Measurements from ENCODE around the gene SMG6. TPM values are rescaled to one million over a fixed set of nuclear protein-coding genes. Genes with fewer than 3 reads are reported as not detected.

SMG6 gene
- total RNA-seq, 1 experiment from 2014 or later = 33.8 TPM

GRCh38 chr17:2042390-2042847, 261.2 kb downstream of the SMG6 start:
- Histone ChIP-seq H3K36me3 (ENCODE audit: control insufficient read depth, insufficient read depth, low read length) (peaks cover 3% of the 10 kb centered on the region; the same call in 1 of the 2 replicates), H3K27me3 (replicated peaks; ENCODE audit: control insufficient read depth, insufficient read depth, low read length) (no peaks in the 10 kb centered on the region), H3K4me3 (ENCODE audit: low read depth, low read length) (peak overlapping the region; percentile 82), H3K4me1 (peaks cover 18% of the 10 kb centered on the region), H3K9me3 (no peaks in the 10 kb centered on the region)
- H3K9me3 Mint-ChIP-seq (ENCODE audit: unreplicated experiment) = no peaks in the 10 kb centered on the region
- peak overlapping the region; percentile 92 for H3K27ac Mint-ChIP-seq (ENCODE audit: unreplicated experiment)
- peaks cover 41% of the 10 kb centered on the region for H3K36me3 Mint-ChIP-seq (ENCODE audit: insufficient read depth, unreplicated experiment)
- no peaks in the 10 kb centered on the region for H3K27me3 Mint-ChIP-seq (ENCODE audit: insufficient read depth, unreplicated experiment)
- H3K4me3 Mint-ChIP-seq (ENCODE audit: unreplicated experiment) = peak overlapping the region; percentile 95
- peaks cover 9% of the 10 kb centered on the region for H3K4me1 Mint-ChIP-seq (ENCODE audit: low read depth, unreplicated experiment)
- ChIA-PET CTCF (interaction anchor here (1.4 kb wide), 1 partner anchor 134 kb away, joined by 5 read pairs; no protein-coding TSS in a partner anchor), POLR2A (no interaction called here)
- BruUV-seq (replicated peaks) = no TSS peak
- intact Hi-C loops (cut with micrococcal nuclease; ENCODE audit: unreplicated experiment) = no loop called here
- TF ChIP-seq CTCF (IDR thresholded peaks at IDR 0.05; ENCODE audit: insufficient read depth in 1 of 2, low read depth in 1 of 2, low read length in 1 of 2, severe bottlenecking in 1 of 2, unreplicated experiment in 1 of 2) = peak in 1 of 2 experiments; percentile 55
- peak in 1 of 2 experiments; percentile 59 for DNase-seq

DNA sequence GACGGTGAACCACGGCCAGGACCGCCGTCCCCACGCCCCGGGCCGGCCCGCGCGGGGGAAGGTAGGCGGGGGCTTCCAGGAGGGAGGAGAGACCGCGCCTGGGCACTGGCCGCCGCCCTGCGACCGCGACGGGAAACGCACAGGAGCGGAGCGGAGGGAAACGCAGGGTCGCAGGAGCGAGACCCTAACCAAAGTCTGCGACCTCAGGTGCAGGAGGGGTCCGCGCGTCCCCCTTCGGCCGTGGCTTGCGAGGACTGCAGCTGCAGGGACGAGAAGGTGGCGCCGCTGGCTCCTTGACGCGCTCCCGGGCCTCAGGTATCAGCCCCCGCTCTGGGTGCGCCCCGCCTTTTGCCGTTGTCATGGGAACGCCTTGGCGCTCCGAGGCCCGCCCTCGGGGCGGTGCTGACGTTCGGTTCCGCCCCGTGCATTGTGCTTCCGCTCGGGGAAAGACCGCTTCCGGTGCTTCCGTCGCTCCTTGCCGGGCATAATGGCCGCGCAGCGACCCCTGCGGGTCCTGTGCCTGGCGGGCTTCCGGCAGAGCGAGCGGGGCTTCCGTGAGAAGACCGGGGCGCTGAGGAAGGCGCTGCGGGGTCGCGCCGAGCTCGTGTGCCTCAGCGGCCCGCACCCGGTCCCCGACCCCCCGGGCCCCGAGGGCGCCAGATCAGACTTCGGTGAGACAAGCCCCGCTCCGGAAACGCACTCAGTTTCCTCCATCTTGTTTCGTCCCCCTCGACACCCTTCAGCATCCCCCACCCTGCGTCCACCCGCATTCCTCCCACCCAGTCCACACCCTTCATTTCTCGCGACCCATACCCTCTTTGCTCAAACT, 261.8 kb downstream of the SMG6 start, which contains the start of gene OVCA2:
TSS of gene OVCA2 (plus strand) at position 462 of the 829 bp plus-strand sequence. CDS start at position 488, 26 bp downstream.
- peaks cover 3% of the 10 kb centered on the region; the same call in 1 of the 2 replicates for H3K36me3 ChIP-seq (ENCODE audit: control insufficient read depth, insufficient read depth, low read length)
- peak within 1 kb of the TSS; percentile 95 for H3K4me3 Mint-ChIP-seq (ENCODE audit: unreplicated experiment)
- H3K27ac Mint-ChIP-seq (ENCODE audit: unreplicated experiment) = peak within 1 kb of the TSS; percentile 92
- no peaks in the 10 kb centered on the region for H3K27me3 ChIP-seq (replicated peaks; ENCODE audit: control insufficient read depth, insufficient read depth, low read length)
- H3K4me3 ChIP-seq (ENCODE audit: low read depth, low read length) = peak within 1 kb of the TSS; percentile 82
- peak; percentile 63 to 75 for TF ChIP-seq CTCF (IDR thresholded peaks at IDR 0.05; ENCODE audit: insufficient read depth in 1 of 2, low read depth in 1 of 2, low read length in 1 of 2, severe bottlenecking in 1 of 2, unreplicated experiment in 1 of 2)
- BruUV-seq (replicated peaks) = no TSS peak
- CTCF ChIA-PET = interaction anchor here (1.4 to 1.5 kb wide), 2 partner anchors 133 kb away, joined by 5 to 8 read pairs; no protein-coding TSS in a partner anchor
- H3K9me3 ChIP-seq = no peaks in the 10 kb centered on the region
- no peaks in the 10 kb centered on the region for H3K27me3 Mint-ChIP-seq (ENCODE audit: insufficient read depth, unreplicated experiment)
- POLR2A ChIA-PET = no interaction called here
- H3K9me3 Mint-ChIP-seq (ENCODE audit: unreplicated experiment) = no peaks in the 10 kb centered on the region
- intact Hi-C loops (cut with micrococcal nuclease; ENCODE audit: unreplicated experiment) = no loop called here
- H3K4me1 Mint-ChIP-seq (ENCODE audit: low read depth, unreplicated experiment) = peaks cover 9% of the 10 kb centered on the region
- peaks cover 18% of the 10 kb centered on the region for H3K4me1 ChIP-seq
- peaks cover 41% of the 10 kb centered on the region for H3K36me3 Mint-ChIP-seq (ENCODE audit: insufficient read depth, unreplicated experiment)
- peak; percentile 97 to 99 for DNase-seq

- Mint-ChIP-seq H3K27me3 (ENCODE audit: insufficient read depth, unreplicated experiment) (no peaks in the 10 kb centered on the region), H3K36me3 (ENCODE audit: insufficient read depth, unreplicated experiment) (peaks cover 41% of the 10 kb centered on the region), H3K4me1 (ENCODE audit: low read depth, unreplicated experiment) (peaks cover 9% of the 10 kb centered on the region), H3K9me3 (ENCODE audit: unreplicated experiment) (no peaks in the 10 kb centered on the region), H3K27ac (ENCODE audit: unreplicated experiment) (peak overlapping the region; percentile 92), H3K4me3 (ENCODE audit: unreplicated experiment) (peak overlapping the region; percentile 95)
- Histone ChIP-seq H3K4me3 (ENCODE audit: low read depth, low read length) (peak overlapping the region; percentile 82), H3K9me3 (no peaks in the 10 kb centered on the region), H3K27me3 (replicated peaks; ENCODE audit: control insufficient read depth, insufficient read depth, low read length) (no peaks in the 10 kb centered on the region), H3K36me3 (ENCODE audit: control insufficient read depth, insufficient read depth, low read length) (peaks cover 3% of the 10 kb centered on the region; the same call in 1 of the 2 replicates), H3K4me1 (peaks cover 18% of the 10 kb centered on the region)
- ChIA-PET CTCF (interaction anchor here (1.5 kb wide), 1 partner anchor 132 kb away, joined by 8 read pairs; no protein-coding TSS in a partner anchor), POLR2A (no interaction called here)
- DNase-seq = no peak
- TF ChIP-seq CTCF (IDR thresholded peaks at IDR 0.05; ENCODE audit: insufficient read depth in 1 of 2, low read depth in 1 of 2, low read length in 1 of 2, severe bottlenecking in 1 of 2, unreplicated experiment in 1 of 2) = no peak
- intact Hi-C loops (cut with micrococcal nuclease; ENCODE audit: unreplicated experiment) = no loop called here
- BruUV-seq (replicated peaks) = no TSS peak
Observed at GRCh38 chr17:2040942-2041560, 262.5 kb downstream of the SMG6 start.
